ENCODE results near the gene KNCN.

DNA sequence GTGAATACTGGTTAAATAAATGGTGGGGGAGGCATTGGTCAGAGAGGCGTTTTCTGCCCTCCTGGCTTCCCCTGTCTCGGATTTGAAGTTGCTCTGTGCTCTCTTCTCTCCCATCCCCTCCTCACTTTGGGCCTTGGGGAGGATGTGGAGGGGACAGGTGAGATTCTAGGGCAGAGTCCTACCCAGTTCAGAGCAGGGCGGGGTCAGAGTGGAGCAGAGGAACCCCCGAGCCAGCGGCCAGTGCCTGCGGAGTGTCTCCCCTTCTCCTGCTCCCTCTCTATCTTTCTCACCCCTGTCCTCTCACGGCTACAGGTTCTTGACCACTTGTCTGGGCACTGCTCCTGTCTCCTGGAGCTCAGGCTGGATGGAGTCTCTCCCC lies 8.1 kb downstream of the KNCN start:
- TF ChIP-seq, protein P1, sequence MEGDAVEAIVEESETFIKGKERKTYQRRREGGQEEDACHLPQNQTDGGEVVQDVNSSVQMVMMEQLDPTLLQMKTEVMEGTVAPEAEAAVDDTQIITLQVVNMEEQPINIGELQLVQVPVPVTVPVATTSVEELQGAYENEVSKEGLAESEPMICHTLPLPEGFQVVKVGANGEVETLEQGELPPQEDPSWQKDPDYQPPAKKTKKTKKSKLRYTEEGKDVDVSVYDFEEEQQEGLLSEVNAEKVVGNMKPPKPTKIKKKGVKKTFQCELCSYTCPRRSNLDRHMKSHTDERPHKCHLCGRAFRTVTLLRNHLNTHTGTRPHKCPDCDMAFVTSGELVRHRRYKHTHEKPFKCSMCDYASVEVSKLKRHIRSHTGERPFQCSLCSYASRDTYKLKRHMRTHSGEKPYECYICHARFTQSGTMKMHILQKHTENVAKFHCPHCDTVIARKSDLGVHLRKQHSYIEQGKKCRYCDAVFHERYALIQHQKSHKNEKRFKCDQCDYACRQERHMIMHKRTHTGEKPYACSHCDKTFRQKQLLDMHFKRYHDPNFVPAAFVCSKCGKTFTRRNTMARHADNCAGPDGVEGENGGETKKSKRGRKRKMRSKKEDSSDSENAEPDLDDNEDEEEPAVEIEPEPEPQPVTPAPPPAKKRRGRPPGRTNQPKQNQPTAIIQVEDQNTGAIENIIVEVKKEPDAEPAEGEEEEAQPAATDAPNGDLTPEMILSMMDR (IDR thresholded peaks at IDR 0.05; ENCODE audit: low read depth, low read length) = no peak
- TF ChIP-seq EZH2phosphoT487 (IDR thresholded peaks at IDR 0.05; ENCODE audit: low read depth) = no peak
